Stimulated activated naive CD8-positive, alpha-beta T cell treated with anti-CD3 and anti-CD28 coated beads, Interleukin-15, Interleukin-2, amounts not matched to agents 100 U/mL and 50 U/mL, for 24 hours (primary cell): ENCODE data around the gene FAM13A.

Experiments used
- ATAC-seq: fragments of 150-1000 bp; cut with Tn5 transposase; one replicate; pipeline ENCODE4 v1.10.0; 2021
- DNase-seq: peaks from one replicate; pipeline ENCODE4 v3.0.0; 2021

FAM13A gene

DNA sequence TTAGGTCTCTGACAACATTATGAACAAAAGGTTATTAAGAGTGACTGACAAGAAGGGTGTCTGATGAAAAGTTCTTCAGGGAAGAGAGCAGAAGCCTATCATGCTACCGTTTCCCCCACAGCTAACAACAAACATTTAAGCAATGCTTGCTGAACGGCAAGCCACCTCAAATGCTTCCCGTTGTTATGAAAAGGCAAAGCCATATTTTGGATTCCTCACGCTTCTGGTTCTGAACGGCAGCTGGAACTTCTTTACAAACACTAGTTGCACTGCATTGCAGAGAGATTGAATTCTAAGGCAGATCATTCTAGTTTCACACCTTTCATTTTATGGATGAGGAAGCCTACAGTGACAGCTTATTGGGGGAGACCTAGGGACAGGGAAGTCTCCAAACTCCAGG is 310.8 kb downstream of the FAM13A start:
- DNase-seq (no peak), ATAC-seq (no peak)

DNA sequence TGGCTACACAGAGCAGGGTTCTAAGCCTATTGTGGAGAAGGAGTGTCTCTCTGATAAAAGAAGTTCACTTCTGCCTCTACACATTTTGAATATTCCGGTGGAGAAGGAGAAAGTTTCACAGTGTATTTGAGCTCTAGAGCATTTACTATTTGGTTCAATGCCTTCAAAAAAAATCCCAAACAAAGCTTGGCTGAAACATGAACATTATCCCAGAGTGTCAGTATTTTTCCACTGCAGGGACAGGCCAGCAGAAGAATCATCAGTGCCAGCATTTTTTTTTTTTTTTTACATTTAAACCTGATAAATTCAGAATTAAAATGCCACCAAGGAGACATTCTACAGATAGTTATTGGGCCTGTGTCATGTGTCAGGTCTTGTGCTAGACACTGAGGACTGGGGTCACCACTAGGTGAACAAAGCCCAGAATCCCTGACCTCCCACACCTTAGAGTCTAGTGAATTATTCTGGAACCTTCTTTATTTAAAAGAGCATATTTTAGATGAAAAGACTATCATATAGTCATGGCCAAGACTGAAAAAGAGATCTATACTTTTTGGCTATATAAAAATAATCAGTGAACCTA is 311.3 kb downstream of the FAM13A start:
- DNase-seq (no peak), ATAC-seq (no peak)

DNA sequence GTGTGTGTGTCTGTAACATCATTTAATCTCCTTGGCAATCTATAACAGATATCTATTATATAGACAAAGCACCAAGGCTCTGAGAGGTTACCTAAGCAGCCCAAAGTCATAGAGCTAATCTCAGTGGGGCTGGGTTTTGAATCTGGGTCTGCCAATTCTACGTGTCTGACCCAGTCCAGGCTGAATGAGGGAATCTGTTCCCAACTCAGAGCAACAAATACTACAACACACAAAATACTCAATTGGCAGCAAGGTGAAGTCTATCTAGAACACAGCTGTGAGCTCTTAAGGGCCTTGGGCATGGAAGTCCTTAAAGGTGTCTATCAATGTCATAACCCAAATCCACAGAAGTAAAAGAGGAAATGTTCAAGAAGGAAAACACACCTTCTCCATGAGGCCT is 311.8 kb downstream of the FAM13A start:
- DNase-seq (no peak), ATAC-seq (no peak)

DNA sequence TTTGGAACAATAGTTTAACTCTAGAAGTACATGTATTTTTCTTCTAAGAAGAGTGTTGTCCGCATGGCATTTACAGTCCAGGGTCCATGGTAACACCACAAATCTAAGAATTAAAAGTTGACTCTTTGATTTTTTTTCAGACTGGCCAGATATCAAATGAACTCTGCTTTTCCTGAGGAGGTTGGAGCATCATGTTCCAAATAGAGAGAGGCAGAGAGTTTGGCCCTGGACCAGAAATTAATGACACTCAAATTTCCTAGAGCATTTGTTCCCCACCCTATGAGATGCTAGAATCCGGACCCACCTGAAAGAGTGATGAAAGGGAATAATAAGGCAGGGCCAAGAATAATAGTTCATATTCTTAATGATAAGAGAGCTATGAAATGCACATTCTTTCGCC is 312.4 kb downstream of the FAM13A start:
- DNase-seq (no peak), ATAC-seq (no peak)

DNA sequence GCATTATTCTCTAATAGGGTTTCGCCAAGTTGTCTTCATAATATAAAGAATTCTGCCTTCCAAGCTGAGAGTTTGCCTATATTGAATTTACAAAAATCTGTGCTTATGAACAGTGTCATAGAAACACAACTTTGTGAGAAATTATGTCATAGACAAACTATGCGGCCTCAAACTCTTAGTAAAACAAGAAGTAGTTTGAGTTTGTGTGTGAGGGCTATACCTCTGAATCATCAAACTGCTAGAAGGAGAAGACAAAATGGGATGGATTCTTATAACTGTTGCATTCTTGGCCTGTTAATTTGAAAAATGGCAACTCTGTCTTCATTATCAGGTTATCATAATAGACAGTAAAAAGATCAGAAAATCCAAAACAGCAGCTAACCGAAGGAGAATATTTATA is 313.3 kb downstream of the FAM13A start:
- no peak for DNase-seq

DNA sequence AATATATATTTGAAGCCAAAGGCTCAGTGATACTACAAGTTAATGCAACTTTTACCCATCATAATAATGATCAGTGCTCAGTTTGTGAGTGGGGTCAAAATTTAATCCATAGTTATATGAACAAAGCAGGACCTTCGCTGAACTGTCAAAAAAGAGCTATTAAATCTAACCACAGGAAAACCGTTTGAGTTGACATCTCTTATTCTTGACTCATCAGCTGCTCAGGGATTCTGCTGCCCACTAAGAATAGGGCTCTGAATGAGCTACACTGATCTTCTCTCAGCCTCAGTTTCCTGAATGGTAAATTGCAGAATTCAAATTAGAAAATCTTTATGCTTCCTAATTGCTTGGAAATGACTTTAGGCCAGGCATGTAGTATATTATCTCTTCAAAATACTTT is 314.4 kb downstream of the FAM13A start:
- ATAC-seq (no peak), DNase-seq (no peak)

More for the DNA sequence above, 313.3 kb downstream of the FAM13A start:
- ATAC-seq = no peak

DNA sequence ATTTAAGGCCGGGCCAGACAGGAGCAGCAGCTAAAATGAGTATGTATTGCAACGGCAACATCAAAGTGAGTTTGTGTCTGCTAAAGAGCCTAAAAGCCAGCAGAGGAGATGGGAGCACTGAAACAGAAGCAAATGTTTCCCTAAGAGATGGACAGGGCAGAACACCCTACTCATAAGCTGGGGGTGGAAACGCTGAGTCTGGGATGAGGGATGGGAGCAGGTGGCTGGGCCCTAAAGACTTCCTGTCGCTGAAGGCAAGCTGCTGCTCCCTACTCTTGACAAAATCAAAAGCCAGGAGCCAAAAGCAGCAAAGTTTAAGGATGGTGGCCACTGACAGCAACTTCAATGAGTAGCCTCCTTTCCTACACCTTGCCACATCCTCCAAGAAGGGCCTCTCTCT is 318.8 kb downstream of the FAM13A start:
- DNase-seq = no peak
- no peak for ATAC-seq

DNA sequence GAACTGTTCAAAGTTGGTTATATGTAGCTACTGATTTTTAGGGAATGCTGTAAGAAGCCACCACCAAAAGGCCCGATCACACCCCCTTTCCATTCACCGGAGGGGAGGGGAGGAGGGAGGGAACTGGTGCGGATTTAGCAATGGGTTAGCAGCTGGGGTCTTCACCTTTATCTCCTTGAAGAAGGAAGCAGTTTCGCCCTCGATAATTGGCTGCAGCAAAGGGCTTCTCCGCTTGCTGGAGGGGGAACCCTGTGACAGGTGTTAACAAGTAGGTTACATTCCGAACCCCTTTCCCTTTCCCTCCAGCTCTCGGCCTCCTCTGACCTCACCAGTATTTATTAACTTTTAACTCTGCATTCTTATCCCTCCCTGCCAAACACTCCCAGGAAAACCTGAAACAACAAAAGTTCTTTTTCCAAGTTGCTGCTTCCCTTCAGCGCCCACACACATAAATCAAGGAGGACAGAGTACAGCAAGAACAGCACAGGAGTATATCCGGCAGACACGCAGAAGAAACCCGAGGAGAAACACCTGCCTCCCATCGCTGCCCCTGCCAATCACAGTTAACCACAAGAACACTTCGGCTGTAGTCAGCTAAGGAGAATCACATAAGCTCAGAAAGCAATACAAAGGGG is 319.6 kb downstream of the FAM13A start:
- ATAC-seq (peak; percentile 59), DNase-seq (peak; percentile 12)

DNA sequence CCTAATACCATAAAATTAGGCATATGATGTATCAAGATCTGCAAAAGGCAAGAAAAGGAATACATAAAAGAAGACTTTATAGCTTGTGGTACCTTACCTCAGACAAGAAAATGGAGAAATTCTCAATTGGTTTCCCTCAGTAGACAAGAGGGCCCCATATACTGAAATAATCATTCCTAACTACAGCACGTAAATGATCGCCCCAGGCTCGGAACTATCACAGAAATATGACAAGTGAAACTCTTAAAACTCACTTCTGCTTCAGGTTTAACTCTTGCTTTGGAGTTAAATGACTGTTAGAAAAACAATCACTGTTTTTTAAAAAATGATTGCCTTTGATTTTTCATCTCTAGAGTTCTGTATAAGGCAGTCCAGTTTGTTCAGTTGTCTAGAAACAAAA is 320.7 kb downstream of the FAM13A start:
- ATAC-seq (no peak), DNase-seq (no peak)

DNA sequence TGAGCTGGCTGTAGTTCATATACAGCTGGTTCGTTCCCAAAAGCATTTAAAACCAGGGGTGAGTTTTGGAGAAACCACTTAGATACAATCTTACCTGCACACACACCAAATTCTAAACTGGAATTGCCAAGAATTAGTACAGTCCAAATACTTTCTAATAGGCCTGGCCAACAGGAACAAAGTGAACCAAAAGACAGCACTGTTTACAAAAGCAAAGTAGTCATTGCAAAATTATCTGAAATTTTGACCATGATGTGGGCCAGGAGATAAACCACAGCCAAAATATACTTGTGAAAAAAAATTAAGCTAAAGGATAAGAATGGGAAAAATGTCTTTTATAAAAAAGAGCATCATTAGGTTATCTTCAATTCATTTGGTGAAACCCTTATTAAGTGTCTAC is 321.4 kb downstream of the FAM13A start:
- no peak for ATAC-seq
- no peak for DNase-seq

DNA sequence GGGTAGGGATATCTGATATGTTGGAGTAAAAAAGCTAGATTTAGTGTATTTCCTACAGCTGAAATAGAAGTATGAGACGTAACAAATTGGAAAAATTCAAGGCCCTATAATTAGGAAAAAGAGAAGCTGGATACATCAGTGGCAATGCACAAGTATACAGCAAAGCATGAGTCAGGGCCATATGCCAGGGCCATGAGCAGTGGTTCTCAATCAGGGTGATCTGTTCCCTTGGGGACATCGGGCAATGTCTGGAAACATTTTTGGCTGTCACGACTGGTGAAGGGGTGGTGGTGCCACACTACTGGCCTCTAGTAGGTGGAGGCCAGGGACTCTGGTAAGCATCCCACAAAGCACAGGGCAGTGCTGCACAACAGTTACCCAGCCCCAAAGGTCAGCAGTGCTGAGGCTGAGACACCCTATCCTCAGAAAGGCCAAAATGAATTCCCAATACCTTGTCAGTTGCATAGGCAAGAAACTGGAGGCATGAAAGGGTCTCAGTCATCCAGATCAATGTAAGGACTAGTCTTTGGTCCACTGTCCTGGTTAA is 322.5 kb downstream of the FAM13A start:
- ATAC-seq = no peak

DNA sequence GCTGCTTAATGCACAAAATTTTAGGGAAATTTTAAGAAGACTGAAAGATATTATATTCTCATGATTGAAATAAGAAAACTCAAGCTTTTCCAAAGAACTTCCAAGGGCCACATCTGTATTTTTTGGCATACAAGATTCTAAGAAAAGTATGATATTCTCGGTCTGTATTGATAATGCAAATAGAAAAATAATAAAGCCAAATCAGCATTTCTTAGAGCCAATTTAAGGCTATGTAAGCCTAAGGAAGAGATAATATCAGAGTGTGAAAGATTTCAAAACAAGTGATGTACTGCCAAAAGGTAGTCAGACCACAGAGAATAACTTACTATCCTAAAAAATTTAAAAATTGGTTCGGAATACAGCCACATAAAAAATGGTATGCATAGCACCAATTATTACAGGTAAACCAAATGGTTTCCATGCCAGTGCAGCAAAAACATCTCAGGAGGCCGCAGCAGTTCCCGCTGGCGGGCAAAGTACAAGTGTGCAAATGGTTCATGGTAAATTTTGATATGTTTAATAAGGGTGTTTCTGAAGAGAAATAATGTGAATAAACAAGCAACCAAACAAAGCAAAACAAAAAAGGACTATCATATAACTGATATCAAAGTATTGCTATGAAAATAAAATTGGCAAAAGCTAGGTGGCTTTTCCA is 324.1 kb downstream of the FAM13A start:
- ATAC-seq (no peak), DNase-seq (no peak)

More for the DNA sequence above, 322.5 kb downstream of the FAM13A start:
- no peak for DNase-seq

DNA sequence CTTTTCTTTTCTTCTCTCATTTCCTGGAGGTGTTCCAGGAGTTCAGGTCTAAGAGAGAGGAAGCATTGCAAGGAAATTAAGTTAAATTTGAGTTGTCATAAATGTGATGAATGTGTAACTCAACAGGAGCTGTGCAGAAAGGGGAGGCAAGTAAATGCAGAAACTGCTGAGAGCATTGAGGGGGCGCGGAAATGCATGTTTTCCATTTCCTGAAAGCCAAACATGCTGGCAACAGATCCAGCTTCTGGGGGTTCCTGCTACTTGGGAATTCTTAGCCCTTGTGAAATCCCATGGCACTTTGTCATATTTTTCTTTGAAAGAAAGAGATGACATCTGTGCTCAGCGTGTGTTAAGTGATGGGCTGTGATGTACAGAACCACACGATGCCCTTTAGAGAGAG is 325.6 kb downstream of the FAM13A start:
- no peak for DNase-seq

DNA sequence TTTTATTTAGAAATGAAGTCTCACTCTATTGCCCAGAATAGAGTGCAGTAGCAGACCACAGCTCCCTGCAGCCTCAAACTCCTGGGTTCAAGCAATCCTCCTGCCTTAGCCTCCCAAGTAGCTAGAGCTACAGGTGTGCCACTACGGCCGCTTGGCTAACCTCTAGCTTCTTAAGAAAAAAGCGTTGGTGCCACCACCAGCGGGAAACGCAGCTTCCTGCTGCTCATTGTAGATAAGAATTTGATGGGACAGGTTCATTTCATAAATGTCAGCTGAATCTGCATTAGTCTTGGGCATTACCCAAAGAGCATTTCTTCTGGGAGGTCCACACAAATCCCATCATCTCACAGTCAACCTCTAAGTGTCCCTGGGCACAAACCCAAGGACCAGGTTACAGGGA is 326.2 kb downstream of the FAM13A start:
- DNase-seq (no peak), ATAC-seq (no peak)

More for the DNA sequence above, 325.6 kb downstream of the FAM13A start:
- no peak for ATAC-seq

DNA sequence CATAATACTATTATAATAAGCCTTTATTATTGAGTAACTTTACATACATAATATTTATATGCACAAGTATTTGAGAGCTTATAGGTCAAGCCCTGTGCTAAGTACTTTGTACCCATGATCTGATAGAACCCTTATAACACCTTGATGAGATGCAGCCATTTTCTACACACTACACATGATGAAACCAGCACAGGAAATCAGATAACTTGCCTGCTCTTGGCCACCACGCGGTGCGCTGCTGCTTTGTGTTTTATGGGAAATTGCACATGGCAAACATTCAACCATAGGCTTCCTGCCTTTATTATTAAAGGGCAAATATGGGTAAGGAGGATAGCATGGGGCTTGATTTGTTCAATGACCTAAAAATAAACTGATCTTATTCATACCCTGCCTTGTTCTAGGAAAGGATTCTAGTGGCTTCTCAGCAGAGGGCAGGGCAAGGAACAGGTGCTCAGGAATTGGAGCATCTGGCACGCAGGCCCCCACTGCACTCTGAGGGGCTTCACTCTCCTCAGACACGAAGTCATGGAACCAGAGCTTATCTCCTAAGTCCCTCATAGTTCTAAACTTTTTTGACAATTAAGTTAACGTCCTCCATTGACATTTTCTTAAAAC is 327.7 kb downstream of the FAM13A start:
- ATAC-seq (no peak), DNase-seq (no peak)

DNA sequence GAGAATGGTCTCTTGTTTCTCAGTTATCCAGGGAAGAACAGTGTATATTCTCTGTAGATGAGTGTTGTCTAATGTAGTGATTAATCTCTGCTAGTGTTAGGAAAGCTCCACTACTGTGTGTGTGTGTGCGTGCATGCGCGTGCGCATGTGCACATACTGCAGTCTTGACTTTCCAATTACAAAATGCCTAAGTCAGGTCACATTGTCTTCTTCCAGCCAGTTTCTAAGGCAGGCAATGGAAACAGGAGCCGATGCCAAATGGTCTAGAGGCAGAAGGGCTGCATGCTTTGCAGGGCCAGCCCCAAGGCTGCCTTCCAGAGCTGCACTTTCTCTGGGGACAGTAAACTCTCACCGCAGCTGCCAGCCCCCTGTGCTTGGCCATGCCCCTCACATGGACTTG is 328.8 kb downstream of the FAM13A start:
- DNase-seq (no peak), ATAC-seq (no peak)

DNA sequence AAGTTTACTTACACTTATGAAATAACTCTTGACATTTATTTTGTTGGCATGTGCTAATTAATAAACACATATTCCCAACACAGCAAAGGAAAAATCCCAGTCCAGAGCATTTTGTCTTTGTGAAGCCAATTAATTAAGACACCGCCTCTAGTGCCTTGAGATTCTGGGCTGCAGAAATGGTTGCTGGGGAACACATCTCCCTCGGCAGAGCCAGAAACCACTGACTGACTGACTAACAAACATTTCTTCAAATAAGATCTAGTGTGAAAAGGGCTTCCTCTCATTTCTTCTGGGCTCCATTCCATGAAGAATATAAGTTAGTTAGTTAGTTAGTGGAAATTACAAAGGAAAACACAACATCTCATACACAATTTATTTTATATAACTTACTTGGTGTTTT is 331.0 kb downstream of the FAM13A start:
- ATAC-seq = no peak
- DNase-seq = no peak

DNA sequence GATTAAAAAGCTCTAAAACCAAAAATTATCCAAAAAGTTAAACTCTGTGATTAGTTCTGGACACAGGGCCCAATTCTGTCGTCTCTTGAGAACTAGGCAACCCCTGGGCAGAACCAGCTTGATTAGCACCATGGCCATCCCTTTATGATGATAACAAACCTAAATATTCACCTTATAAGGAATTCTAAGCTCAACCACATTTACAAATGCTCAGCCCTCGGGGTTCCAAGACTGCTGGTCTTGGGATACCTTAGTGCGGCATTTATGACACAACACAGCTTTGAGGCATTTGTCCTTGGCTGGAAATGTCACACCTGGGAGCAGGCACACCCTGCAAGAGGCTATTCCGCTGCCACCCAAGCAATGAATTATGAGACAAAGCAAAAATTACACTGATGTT is 331.8 kb downstream of the FAM13A start:
- no peak for DNase-seq
- ATAC-seq = no peak

DNA sequence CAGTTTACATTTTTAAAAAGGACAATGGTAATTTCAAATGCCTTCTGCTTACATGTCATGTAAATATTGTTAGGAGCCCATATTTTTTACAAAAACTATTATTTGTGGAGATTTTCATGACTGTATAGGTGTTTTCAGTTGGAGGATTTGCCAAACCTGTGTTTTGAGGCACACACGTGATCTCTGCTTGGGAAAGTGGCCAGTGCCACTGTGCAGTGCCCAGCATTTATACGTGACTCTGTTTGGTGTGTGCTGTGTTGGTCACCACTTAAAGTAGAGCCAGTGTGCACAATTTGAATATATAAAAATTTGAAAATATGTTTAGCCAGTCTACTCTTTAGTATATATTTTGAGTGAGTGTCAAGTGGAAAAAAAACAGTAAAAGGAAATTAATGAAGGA is 332.6 kb downstream of the FAM13A start:
- ATAC-seq (no peak), DNase-seq (no peak)

DNA sequence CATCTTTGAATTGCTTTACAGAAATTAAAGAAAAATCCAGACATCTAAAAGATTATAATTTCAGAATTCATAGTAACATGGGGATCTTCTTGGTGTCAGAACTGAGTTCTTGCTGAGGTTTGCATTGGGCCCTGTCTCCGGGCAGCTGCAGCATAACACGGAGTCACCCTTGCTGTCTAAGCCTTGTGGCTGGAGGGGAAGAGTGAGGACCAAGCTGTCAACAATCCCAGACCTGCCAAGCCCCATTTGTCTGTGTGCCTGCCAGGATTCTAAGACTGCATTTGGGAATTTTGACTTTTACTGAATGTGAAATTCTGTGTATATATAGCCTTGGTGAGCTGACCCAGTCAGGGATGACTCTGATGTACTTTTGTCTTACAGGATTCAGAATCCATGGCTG is 334.2 kb downstream of the FAM13A start:
- DNase-seq (no peak), ATAC-seq (no peak)

DNA sequence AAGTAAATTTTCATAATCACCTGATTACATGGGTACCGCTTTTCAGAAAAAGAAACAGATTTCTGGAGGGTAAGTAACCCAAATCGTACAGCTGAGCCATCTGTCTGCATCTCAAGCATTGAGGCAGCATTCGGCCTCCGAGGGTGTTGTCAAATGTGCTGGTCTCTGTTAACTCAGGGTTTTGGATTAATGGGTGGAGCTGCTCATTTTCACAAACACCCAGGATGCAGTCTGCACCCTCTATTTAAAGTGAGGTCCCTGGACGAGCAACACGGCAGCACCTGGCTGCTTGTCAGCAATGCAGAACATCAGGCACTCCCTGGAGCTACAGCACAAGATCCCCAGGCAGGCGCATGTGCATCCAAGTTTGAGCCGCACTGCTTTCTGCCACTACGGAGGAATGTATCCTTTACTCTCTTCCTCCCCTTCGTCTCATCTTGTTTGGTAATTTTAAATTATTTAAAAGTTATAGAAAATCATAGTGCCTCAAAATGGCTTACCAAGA is 334.7 kb downstream of the FAM13A start:
- ATAC-seq = no peak
- DNase-seq = no peak

DNA sequence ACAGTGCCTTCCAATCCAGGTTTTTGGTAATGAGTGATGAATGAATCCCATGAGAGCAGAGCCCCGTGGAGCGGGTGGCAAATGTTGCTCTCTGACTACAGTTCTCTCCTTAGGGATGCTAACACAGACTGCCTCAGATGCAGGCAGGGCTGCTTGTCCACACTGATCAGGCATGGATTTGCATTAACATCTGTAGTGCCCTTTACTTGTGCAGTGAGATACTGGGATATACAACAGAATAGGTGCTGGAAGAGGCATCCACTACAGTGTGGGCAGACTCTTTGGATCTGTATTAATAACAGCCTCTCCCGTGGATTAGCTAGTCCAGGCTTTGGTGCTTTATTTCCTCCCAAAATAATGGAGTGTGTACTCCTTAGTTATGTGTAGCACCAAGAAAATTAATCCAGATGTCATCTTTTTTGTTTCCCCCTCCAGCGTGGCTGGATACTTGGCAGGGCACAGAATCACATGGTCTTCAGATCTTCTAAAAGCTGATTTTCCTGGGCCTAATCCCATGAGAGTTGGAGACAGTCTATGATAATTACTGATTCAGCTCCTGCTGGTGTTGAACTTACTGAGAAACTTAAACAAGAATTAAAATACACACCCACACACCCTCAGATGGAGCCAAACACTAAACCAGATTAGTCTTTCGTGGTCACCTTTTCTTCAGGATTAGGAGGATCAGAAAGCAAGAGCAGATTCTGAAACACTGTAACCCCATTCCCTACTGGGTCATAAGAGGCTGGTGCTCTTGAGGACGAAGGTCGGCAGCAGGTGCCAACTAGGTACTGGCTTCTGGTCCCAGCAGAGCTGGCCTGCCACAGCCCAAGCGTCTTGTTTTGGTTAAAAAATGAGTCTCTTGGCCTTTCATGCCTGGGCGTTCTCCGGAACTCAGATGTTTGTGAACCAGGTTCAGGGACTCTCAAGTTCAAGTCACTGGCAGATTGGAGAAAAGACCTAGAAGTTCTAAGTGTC is 336.2 kb downstream of the FAM13A start:
- no peak for DNase-seq
- ATAC-seq = peak; percentile 23
